GM13977 (cell line): ENCODE measurements around the gene LIMS1.
"Not testable (repeated sequence)": the region's sequence is repeated elsewhere in the genome, so short reads cannot be mapped to it uniquely, and the experiment has no call there.

ENCODE experiments used
- DNase-seq: peaks from one replicate; pipeline ENCODE4 v3.0.0; 2012; ENCODE audit warnings: low spot score
- in situ Hi-C: fragments of 300-500 bp; cut with MboI; formaldehyde crosslinking; loops from one replicate; pipeline ENCODE4 v1.12.0; 2022; ENCODE audit warnings: low sequenced_read_pairs, low pct_unique_long_range_greater_than_20kb, mixed read lengths, inconsistent platforms; ENCODE audit not compliant: unreplicated experiment
- TF ChIP-seq, protein P1 (sequence below): IDR thresholded peaks from 2 replicates; pipeline ENCODE4 v1.5.1; 2012; ENCODE audit warnings: mild to moderate bottlenecking, control low read depth; ENCODE audit not compliant: insufficient read depth; ENCODE audit errors: extremely low read depth, missing control alignments

Gene LIMS1

GRCh38 chr2:108637304-108637669 lies 103.0 kb downstream of the LIMS1 start:
- TF ChIP-seq, protein P1, sequence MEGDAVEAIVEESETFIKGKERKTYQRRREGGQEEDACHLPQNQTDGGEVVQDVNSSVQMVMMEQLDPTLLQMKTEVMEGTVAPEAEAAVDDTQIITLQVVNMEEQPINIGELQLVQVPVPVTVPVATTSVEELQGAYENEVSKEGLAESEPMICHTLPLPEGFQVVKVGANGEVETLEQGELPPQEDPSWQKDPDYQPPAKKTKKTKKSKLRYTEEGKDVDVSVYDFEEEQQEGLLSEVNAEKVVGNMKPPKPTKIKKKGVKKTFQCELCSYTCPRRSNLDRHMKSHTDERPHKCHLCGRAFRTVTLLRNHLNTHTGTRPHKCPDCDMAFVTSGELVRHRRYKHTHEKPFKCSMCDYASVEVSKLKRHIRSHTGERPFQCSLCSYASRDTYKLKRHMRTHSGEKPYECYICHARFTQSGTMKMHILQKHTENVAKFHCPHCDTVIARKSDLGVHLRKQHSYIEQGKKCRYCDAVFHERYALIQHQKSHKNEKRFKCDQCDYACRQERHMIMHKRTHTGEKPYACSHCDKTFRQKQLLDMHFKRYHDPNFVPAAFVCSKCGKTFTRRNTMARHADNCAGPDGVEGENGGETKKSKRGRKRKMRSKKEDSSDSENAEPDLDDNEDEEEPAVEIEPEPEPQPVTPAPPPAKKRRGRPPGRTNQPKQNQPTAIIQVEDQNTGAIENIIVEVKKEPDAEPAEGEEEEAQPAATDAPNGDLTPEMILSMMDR, result no peak
- in situ Hi-C loops, result no loop called here
- DNase-seq, result peak; percentile 61

DNA sequence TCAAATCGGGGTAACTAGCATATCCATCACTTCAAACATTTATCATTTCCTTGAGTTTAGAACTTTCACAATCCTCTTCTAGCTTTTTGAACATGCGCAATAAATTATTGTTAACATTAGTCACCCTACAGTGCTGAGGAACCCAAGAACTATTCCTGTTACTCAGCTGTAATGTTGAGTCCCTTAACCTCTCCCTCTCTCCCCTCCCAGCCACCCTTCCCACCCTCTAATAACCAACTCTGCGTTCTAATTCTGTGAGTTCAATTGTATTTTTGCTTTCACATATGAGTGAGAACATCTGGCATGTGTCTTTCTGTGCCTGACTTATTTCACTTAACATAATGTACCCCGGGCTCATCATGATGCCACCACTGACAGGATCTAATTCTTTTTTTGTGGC lies 106.5 kb downstream of the LIMS1 start:
- TF ChIP-seq, protein P1, result no peak
- DNase-seq, result no peak
- in situ Hi-C loops, result no loop called here

GRCh38 chr2:108641756-108642155 lies 107.5 kb downstream of the LIMS1 start:
- DNase-seq, result no peak
- in situ Hi-C loops, result no loop called here
- TF ChIP-seq, protein P1, result no peak

GRCh38 chr2:108643261-108643849 lies 109.1 kb downstream of the LIMS1 start:
- TF ChIP-seq, protein P1, result no peak
- in situ Hi-C loops, result no loop called here
- DNase-seq, result no peak

DNA sequence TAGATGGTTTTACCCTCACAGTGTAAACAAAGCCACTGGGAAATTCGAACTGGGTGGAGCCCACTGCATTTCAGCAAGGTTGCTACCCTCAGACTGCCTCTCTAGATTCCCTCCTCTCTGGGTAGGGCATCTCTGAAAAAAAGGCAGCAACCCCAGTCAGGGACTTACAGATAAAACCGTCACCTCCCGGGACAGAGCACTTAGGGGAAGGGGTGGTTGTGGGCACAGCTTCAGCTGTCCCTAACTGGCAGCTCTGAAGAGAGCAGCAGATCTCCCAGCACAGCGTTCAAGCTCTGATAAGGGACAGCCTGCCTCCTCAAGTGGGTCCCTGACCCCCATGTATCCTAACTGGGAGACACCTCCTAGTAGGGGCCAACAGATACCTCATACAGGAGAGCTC lies 109.6 kb downstream of the LIMS1 start:
- in situ Hi-C loops, result not testable (repeated sequence)

GRCh38 chr2:108644446-108644845 lies 110.2 kb downstream of the LIMS1 start:
- in situ Hi-C loops, DNase-seq: not testable (repeated sequence)

More for the DNA sequence above, 109.6 kb downstream of the LIMS1 start:
- DNase-seq, result not testable (repeated sequence)

GRCh38 chr2:108648796-108649195 lies 114.5 kb downstream of the LIMS1 start:
- DNase-seq, in situ Hi-C loops: not testable (repeated sequence)

DNA sequence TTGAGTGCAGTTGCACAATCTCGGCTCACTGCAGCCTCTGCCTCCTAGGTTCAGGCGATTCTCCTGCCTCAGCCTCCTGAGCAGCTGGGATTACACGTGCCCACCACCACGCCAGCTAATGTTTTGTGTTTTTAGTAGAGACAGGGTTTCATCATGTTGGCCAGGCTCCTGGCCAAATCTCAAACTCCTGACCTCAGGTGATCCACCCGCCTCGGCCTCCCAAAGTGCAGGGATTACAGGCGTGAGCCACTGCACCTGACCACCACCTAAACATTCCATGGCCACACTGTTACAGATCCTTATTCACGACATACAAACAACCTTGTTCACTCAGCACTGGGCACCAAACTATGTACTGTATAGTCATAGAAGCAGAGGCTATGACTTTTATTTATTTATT lies 116.2 kb downstream of the LIMS1 start:
- in situ Hi-C loops, DNase-seq: not testable (repeated sequence)

- DNase-seq, in situ Hi-C loops: not testable (repeated sequence)
These were observed 117.2 kb downstream of the LIMS1 start for GRCh38 chr2:108651468-108651867.

DNA sequence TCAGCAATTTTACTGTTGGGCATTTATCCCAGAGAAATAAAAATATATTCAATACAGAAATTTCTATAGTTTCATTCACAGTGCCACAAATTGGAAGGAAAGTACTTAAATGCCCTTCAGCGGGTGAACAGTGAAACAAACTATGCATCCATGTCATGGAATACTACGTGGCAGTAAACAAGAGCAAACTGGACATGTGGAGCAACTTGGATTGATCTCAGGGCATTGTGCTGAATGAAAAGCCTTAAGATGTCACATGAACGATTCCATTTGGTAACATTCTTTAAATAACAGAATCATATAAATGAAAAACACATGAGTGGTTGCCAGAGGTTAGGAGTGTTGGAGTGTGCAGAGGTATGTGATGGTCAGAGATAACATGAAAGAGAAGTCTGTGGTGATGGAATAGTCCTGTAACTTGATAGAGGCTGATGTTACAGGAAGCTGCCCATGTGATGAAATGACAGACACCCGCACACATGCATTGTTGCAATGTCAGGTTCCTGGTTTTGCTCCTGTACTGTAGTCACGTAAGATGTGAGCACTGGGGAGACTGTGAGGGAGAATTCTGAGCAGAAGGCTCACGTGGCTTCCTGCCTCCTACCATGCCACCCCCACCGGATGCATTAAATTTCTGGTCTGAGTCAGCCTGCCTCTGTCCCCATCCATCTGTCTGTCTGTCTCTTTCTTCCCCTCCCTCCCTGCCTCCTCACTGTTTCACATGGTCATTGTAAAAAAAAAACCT lies 118.1 kb downstream of the LIMS1 start:
- in situ Hi-C loops, result not testable (repeated sequence)
- DNase-seq, result peak; percentile 10

- DNase-seq, in situ Hi-C loops: not testable (repeated sequence)
These were observed 119.2 kb downstream of the LIMS1 start for GRCh38 chr2:108653425-108653824.

DNA sequence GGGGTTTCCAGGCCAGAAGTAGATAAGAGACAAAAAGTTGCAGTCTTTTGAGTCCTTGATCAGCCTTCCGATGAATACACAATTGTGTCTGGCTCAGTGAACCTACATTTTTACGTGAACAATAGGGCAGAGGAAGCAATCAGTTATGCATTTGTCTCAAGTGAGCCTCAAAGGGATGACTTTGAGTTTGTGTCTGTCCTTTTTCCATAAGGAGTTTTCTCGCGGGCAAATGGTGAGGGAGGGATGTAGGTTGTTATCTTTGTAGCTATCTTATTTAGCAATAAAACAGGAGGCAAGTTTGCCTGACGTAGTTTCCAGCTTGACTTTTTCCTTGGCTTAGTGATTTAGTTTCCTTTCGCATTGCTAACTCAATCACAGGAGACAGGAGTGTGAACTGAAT lies 119.6 kb downstream of the LIMS1 start:
- DNase-seq, in situ Hi-C loops: not testable (repeated sequence)

DNA sequence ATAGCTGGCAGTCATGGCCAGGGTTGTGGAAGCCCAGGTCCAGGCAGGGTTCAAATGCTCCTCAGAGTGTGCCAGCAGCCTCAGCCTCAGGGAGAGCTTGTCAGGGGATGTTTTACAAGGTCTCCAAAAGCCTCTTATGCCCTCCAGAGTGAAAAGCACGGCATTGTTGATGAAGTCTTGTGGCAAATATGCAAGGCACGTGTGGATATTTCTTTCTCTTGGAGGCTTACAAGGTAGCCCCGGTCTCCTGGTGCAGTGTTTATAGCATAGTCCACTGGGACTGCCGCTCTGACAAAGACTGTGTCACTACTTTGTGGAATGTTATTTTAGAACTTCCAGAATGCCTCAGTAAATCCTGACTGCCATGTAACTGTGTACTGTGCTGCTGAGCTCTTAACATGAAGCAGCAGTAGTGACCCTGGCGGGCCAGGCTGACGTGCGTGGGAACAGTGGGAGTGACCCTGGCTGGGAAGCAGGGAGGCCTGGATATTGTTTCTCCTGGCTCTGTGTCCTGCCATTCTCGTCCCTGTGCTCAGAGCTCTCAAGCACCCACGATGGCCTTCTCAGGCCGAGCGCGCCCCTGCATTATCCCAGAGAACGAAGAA lies 120.4 kb downstream of the LIMS1 start:
- in situ Hi-C loops, DNase-seq: not testable (repeated sequence)
